Ovary (tissue), 3 donors: ENCODE results near the gene CLEC2A.

Source experiments
- CTCF ChIP-seq, 3 donors: fragments of 450-650 bp in 2 of 3; fragments of 200-600 bp in 1 of 3; IDR thresholded peaks; one replicate each; pipeline versions ENCODE4 v1.5.1 to v1.8.0; 2016 to 2022; ENCODE audit warnings: antibody characterized with exemption in 3 of 3, mild to moderate bottlenecking in 1 of 3
- EP300 ChIP-seq: sonication (generic); formaldehyde crosslinking; IDR thresholded peaks from one replicate; pipeline ENCODE4 v1.6.1; 2017; ENCODE audit warnings: antibody characterized with exemption
- POLR2A ChIP-seq: fragments of 450-650 bp; IDR thresholded peaks from one replicate; pipeline ENCODE4 v1.6.1; 2017; ENCODE audit warnings: antibody characterized with exemption, mild to moderate bottlenecking, moderate library complexity
- donor health status: DM: no; HTN: no; CAD: no.

GRCh38 chr12:9943240-9943639, 11.1 kb upstream of the CLEC2A start:
- TF ChIP-seq CTCF (IDR thresholded peaks at IDR 0.05) (no peak), POLR2A (no peak), EP300 (no peak)
